ENCODE measurements around the gene MARK1. TPM values are rescaled to one million over a fixed set of nuclear protein-coding genes. Genes with fewer than 3 reads are reported as not detected.

MARK1 gene
- total RNA-seq, 5 donors from 2014 or later (not counting 1 experiment from before 2014, with no cell fraction given): not detected

- Histone ChIP-seq H3K9me3 (no peaks in the 10 kb centered on the region), H3K4me1 (ENCODE audit: control insufficient read depth in 1 of 2, extremely low read depth in 1 of 2, insufficient read depth in 2 of 2, low read length in 2 of 2) (no peaks in the 10 kb centered on the region), H3K4me3 (ENCODE audit: control insufficient read depth in 1 of 2, extremely low read depth in 1 of 2, low read length in 1 of 2) (no peak overlapping the region), H3K36me3 (ENCODE audit: control insufficient read depth in 2 of 2, extremely low read depth in 1 of 2, insufficient read depth in 1 of 2, low read length in 1 of 2) (no peaks in the 10 kb centered on the region), H3K27me3 (replicated peaks in 1 of 2; ENCODE audit: control insufficient read depth in 2 of 2, extremely low read depth in 1 of 2, insufficient read depth in 2 of 2, low read length in 1 of 2) (peaks cover 2 to 6% of the 10 kb centered on the region in 2 experiments), H3K27ac (ENCODE audit: low read length) (no peak overlapping the region)
- peaks cover 0 to 3% of the 10 kb centered on the region in 2 donors for H3K27me3 Mint-ChIP-seq
- H3K9me3 Mint-ChIP-seq: no peaks in the 10 kb centered on the region
- no peaks in the 10 kb centered on the region for H3K4me1 Mint-ChIP-seq
- 81% methylated on average over 3 of the region's 4 CpGs for WGBS (ENCODE audit: insufficient coverage)
- ChIA-PET CTCF (no interaction called here), POLR2A (no interaction called here)
- no peak overlapping the region for H3K4me3 Mint-ChIP-seq
- ATAC-seq (replicated peaks in 1 of 4) (no peak), DNase-seq (no peak)
- H3K27ac Mint-ChIP-seq: no peak overlapping the region
- H3K36me3 Mint-ChIP-seq: no peaks in the 10 kb centered on the region
These were observed 16.8 kb upstream of the MARK1 start for GRCh38 chr1:220511179-220511578.

GRCh38 chr1:220511785-220512184 lies 16.2 kb upstream of the MARK1 start:
- no peaks in the 10 kb centered on the region for H3K36me3 ChIP-seq (ENCODE audit: control insufficient read depth in 2 of 2, extremely low read depth in 1 of 2, insufficient read depth in 1 of 2, low read length in 1 of 2)
- H3K4me3 ChIP-seq (ENCODE audit: control insufficient read depth in 1 of 2, extremely low read depth in 1 of 2, low read length in 1 of 2): no peak overlapping the region
- H3K4me1 ChIP-seq (ENCODE audit: control insufficient read depth in 1 of 2, extremely low read depth in 1 of 2, insufficient read depth in 2 of 2, low read length in 2 of 2): no peaks in the 10 kb centered on the region
- WGBS (ENCODE audit: insufficient coverage): 77% methylated on average over 3 of the region's 4 CpGs
- ChIA-PET POLR2A (no interaction called here), CTCF (no interaction called here)
- Mint-ChIP-seq H3K27me3 (peaks cover 0 to 9% of the 10 kb centered on the region in 2 donors), H3K4me1 (no peaks in the 10 kb centered on the region), H3K4me3 (no peak overlapping the region), H3K9me3 (no peaks in the 10 kb centered on the region), H3K36me3 (no peaks in the 10 kb centered on the region), H3K27ac (no peak overlapping the region)
- no peak for ATAC-seq (replicated peaks in 1 of 4)
- H3K27ac ChIP-seq (ENCODE audit: low read length): no peak overlapping the region
- H3K9me3 ChIP-seq: no peaks in the 10 kb centered on the region
- H3K27me3 ChIP-seq (replicated peaks in 1 of 2; ENCODE audit: control insufficient read depth in 2 of 2, extremely low read depth in 1 of 2, insufficient read depth in 2 of 2, low read length in 1 of 2): peaks cover 2 to 6% of the 10 kb centered on the region in 2 experiments
- DNase-seq: no peak

- peaks cover 3 to 22% of the 10 kb centered on the region in 2 donors for H3K27me3 Mint-ChIP-seq
- WGBS (ENCODE audit: insufficient coverage): 80% methylated on average over 1 of the region's 4 CpGs
- no peak overlapping the region for H3K27ac Mint-ChIP-seq
- POLR2A ChIA-PET: no interaction called here
- Histone ChIP-seq H3K27me3 (replicated peaks in 1 of 2; ENCODE audit: control insufficient read depth in 2 of 2, extremely low read depth in 1 of 2, insufficient read depth in 2 of 2, low read length in 1 of 2) (peaks cover 2 to 6% of the 10 kb centered on the region in 2 experiments), H3K9me3 (no peaks in the 10 kb centered on the region), H3K4me3 (ENCODE audit: control insufficient read depth in 1 of 2, extremely low read depth in 1 of 2, low read length in 1 of 2) (no peak overlapping the region), H3K36me3 (ENCODE audit: control insufficient read depth in 2 of 2, extremely low read depth in 1 of 2, insufficient read depth in 1 of 2, low read length in 1 of 2) (no peaks in the 10 kb centered on the region), H3K4me1 (ENCODE audit: control insufficient read depth in 1 of 2, extremely low read depth in 1 of 2, insufficient read depth in 2 of 2, low read length in 2 of 2) (no peaks in the 10 kb centered on the region), H3K27ac (ENCODE audit: low read length) (no peak overlapping the region)
- H3K4me1 Mint-ChIP-seq: no peaks in the 10 kb centered on the region
- DNase-seq: no peak
- no peaks in the 10 kb centered on the region for H3K9me3 Mint-ChIP-seq
- no peak for ATAC-seq (replicated peaks in 1 of 4)
- no peak overlapping the region for H3K4me3 Mint-ChIP-seq
- CTCF ChIA-PET: no interaction called here
- H3K36me3 Mint-ChIP-seq: no peaks in the 10 kb centered on the region
These were observed 14.1 kb upstream of the MARK1 start for GRCh38 chr1:220513834-220514233.

- no peak overlapping the region for H3K27ac Mint-ChIP-seq
- H3K36me3 Mint-ChIP-seq: no peaks in the 10 kb centered on the region
- ChIA-PET CTCF (no interaction called here), POLR2A (no interaction called here)
- 82% methylated on average over 2 of the region's 2 CpGs for WGBS (ENCODE audit: insufficient coverage)
- peaks cover 5 to 24% of the 10 kb centered on the region in 2 donors for H3K27me3 Mint-ChIP-seq
- Histone ChIP-seq H3K27ac (ENCODE audit: low read length) (no peak overlapping the region), H3K36me3 (ENCODE audit: control insufficient read depth in 2 of 2, extremely low read depth in 1 of 2, insufficient read depth in 1 of 2, low read length in 1 of 2) (no peaks in the 10 kb centered on the region), H3K9me3 (no peaks in the 10 kb centered on the region), H3K4me1 (ENCODE audit: control insufficient read depth in 1 of 2, extremely low read depth in 1 of 2, insufficient read depth in 2 of 2, low read length in 2 of 2) (no peaks in the 10 kb centered on the region), H3K4me3 (ENCODE audit: control insufficient read depth in 1 of 2, extremely low read depth in 1 of 2, low read length in 1 of 2) (no peak overlapping the region), H3K27me3 (replicated peaks in 1 of 2; ENCODE audit: control insufficient read depth in 2 of 2, extremely low read depth in 1 of 2, insufficient read depth in 2 of 2, low read length in 1 of 2) (peaks cover 2 to 6% of the 10 kb centered on the region in 2 experiments)
- ATAC-seq (replicated peaks in 1 of 4): no peak
- no peaks in the 10 kb centered on the region for H3K9me3 Mint-ChIP-seq
- H3K4me1 Mint-ChIP-seq: no peaks in the 10 kb centered on the region
- no peak overlapping the region for H3K4me3 Mint-ChIP-seq
- DNase-seq: no peak
These were observed 13.7 kb upstream of the MARK1 start for GRCh38 chr1:220514256-220514655.

GRCh38 chr1:220516014-220516721 lies 11.8 kb upstream of the MARK1 start:
- H3K4me3 ChIP-seq (ENCODE audit: control insufficient read depth in 1 of 2, extremely low read depth in 1 of 2, low read length in 1 of 2): no peak overlapping the region
- no peaks in the 10 kb centered on the region for H3K9me3 Mint-ChIP-seq
- ChIA-PET POLR2A (no interaction called here), CTCF (interaction anchor here in 1 of 2 donors (0.6 kb wide), 1 partner anchor 325 kb away, joined by 3 read pairs; no protein-coding TSS in a partner anchor)
- DNase-seq (no peak), ATAC-seq (replicated peaks in 1 of 4) (no peak)
- H3K4me3 Mint-ChIP-seq: no peak overlapping the region
- 59% methylated on average over 4 of the region's 6 CpGs for WGBS (ENCODE audit: insufficient coverage)
- H3K27ac ChIP-seq (ENCODE audit: low read length): no peak overlapping the region
- H3K27me3 Mint-ChIP-seq: peaks cover 11 to 31% of the 10 kb centered on the region in 2 donors
- no peaks in the 10 kb centered on the region for H3K36me3 ChIP-seq (ENCODE audit: control insufficient read depth in 2 of 2, extremely low read depth in 1 of 2, insufficient read depth in 1 of 2, low read length in 1 of 2)
- H3K27ac Mint-ChIP-seq: no peak overlapping the region
- H3K4me1 ChIP-seq (ENCODE audit: control insufficient read depth in 1 of 2, extremely low read depth in 1 of 2, insufficient read depth in 2 of 2, low read length in 2 of 2): no peaks in the 10 kb centered on the region
- H3K9me3 ChIP-seq: no peaks in the 10 kb centered on the region
- no peaks in the 10 kb centered on the region for H3K4me1 Mint-ChIP-seq
- peaks cover 2 to 6% of the 10 kb centered on the region in 2 experiments for H3K27me3 ChIP-seq (replicated peaks in 1 of 2; ENCODE audit: control insufficient read depth in 2 of 2, extremely low read depth in 1 of 2, insufficient read depth in 2 of 2, low read length in 1 of 2)
- no peaks in the 10 kb centered on the region for H3K36me3 Mint-ChIP-seq

GRCh38 chr1:220516722-220517042 lies 11.3 kb upstream of the MARK1 start:
- H3K9me3 Mint-ChIP-seq: no peaks in the 10 kb centered on the region
- Histone ChIP-seq H3K4me1 (ENCODE audit: control insufficient read depth in 1 of 2, extremely low read depth in 1 of 2, insufficient read depth in 2 of 2, low read length in 2 of 2) (no peaks in the 10 kb centered on the region), H3K27ac (ENCODE audit: low read length) (no peak overlapping the region), H3K4me3 (ENCODE audit: control insufficient read depth in 1 of 2, extremely low read depth in 1 of 2, low read length in 1 of 2) (no peak overlapping the region), H3K36me3 (ENCODE audit: control insufficient read depth in 2 of 2, extremely low read depth in 1 of 2, insufficient read depth in 1 of 2, low read length in 1 of 2) (no peaks in the 10 kb centered on the region), H3K9me3 (no peaks in the 10 kb centered on the region), H3K27me3 (replicated peaks in 1 of 2; ENCODE audit: control insufficient read depth in 2 of 2, extremely low read depth in 1 of 2, insufficient read depth in 2 of 2, low read length in 1 of 2) (peaks cover 0 to 5% of the 10 kb centered on the region in 2 experiments)
- H3K36me3 Mint-ChIP-seq: no peaks in the 10 kb centered on the region
- ATAC-seq (replicated peaks in 1 of 4): no peak
- DNase-seq: no peak
- H3K4me3 Mint-ChIP-seq: no peak overlapping the region
- ChIA-PET POLR2A (no interaction called here), CTCF (no interaction called here)
- no CpG with 5 or more reads among the region's 2 CpGs for WGBS (ENCODE audit: insufficient coverage)
- no peak overlapping the region for H3K27ac Mint-ChIP-seq
- peaks cover 11 to 31% of the 10 kb centered on the region in 2 donors for H3K27me3 Mint-ChIP-seq
- H3K4me1 Mint-ChIP-seq: no peaks in the 10 kb centered on the region

- no peak overlapping the region for H3K4me3 Mint-ChIP-seq
- WGBS (ENCODE audit: insufficient coverage): 29% methylated on average over 1 of the region's 1 CpG
- ATAC-seq (replicated peaks in 1 of 4): no peak
- no peaks in the 10 kb centered on the region for H3K36me3 Mint-ChIP-seq
- POLR2A ChIA-PET: no interaction called here
- Histone ChIP-seq H3K9me3 (no peaks in the 10 kb centered on the region), H3K27me3 (replicated peaks in 1 of 2; ENCODE audit: control insufficient read depth in 2 of 2, extremely low read depth in 1 of 2, insufficient read depth in 2 of 2, low read length in 1 of 2) (peaks cover 3 to 6% of the 10 kb centered on the region in 2 experiments), H3K27ac (ENCODE audit: low read length) (no peak overlapping the region), H3K36me3 (ENCODE audit: control insufficient read depth in 2 of 2, extremely low read depth in 1 of 2, insufficient read depth in 1 of 2, low read length in 1 of 2) (no peaks in the 10 kb centered on the region), H3K4me1 (ENCODE audit: control insufficient read depth in 1 of 2, extremely low read depth in 1 of 2, insufficient read depth in 2 of 2, low read length in 2 of 2) (no peaks in the 10 kb centered on the region), H3K4me3 (ENCODE audit: control insufficient read depth in 1 of 2, extremely low read depth in 1 of 2, low read length in 1 of 2) (no peak overlapping the region)
- DNase-seq: no peak
- H3K4me1 Mint-ChIP-seq: peaks cover 0 to 1% (median 1%) of the 10 kb centered on the region in 3 donors
- H3K27ac Mint-ChIP-seq: no peak overlapping the region
- CTCF ChIA-PET: no interaction called here
- no peaks in the 10 kb centered on the region for H3K9me3 Mint-ChIP-seq
- H3K27me3 Mint-ChIP-seq: peaks cover 36 to 57% of the 10 kb centered on the region in 2 donors
These were observed 6.2 kb upstream of the MARK1 start for GRCh38 chr1:220521778-220522177.

Measured in T-cell (primary cell).